CD8-positive, alpha-beta memory T cell (primary cell): ENCODE data around the gene EEF1AKMT3. TPM values are rescaled to one million over a fixed set of nuclear protein-coding genes. Genes with fewer than 3 reads are reported as not detected.

Source experiments
- CTCF ChIA-PET: fragments of 350-600 bp; sonication (Branson Sonifier 250); formaldehyde crosslinking; loops from one replicate; lab custom pipeline; 2021; ENCODE audit warnings: antibody characterized with exemption; lab: Charles Lee
- POLR2A ChIA-PET: fragments of 350-600 bp; sonication (Branson Sonifier 250); formaldehyde crosslinking; loops from one replicate; lab custom pipeline; 2021; ENCODE audit warnings: antibody characterized with exemption; lab: Charles Lee
- DNase-seq, 5 donors: peaks; one replicate each; pipeline versions ENCODE4 v3.0.0 to v3.0.0-alpha.2; 2020 to 2022; ENCODE audit warnings: mixed read lengths in 1 of 5
- H3K27ac ChIP-seq: one replicate; pipeline ENCODE4 v1.7.0; 2013; ENCODE audit warnings: low read depth, mild to moderate bottlenecking, low read length, moderate library complexity
- H3K27me3 ChIP-seq: 2 replicates; pipeline ENCODE4 v1.7.0; 2013; ENCODE audit warnings: low read length, mild to moderate bottlenecking; ENCODE audit not compliant: insufficient read depth, poor library complexity, severe bottlenecking
- H3K36me3 ChIP-seq: 2 replicates; pipeline ENCODE4 v1.7.0; 2013; ENCODE audit warnings: mild to moderate bottlenecking, low read length, moderate library complexity; ENCODE audit not compliant: insufficient read depth
- H3K4me1 ChIP-seq: 2 replicates; pipeline ENCODE4 v1.7.0; 2013; ENCODE audit warnings: mild to moderate bottlenecking, low read length, moderate library complexity; ENCODE audit not compliant: insufficient read depth
- H3K4me3 ChIP-seq: 2 replicates; pipeline ENCODE4 v1.7.0; 2013; ENCODE audit warnings: mild to moderate bottlenecking, low read length
- H3K9me3 ChIP-seq: 2 replicates; pipeline ENCODE4 v1.7.0; 2013; ENCODE audit warnings: mild to moderate bottlenecking, low read length
- H3K27ac Mint-ChIP-seq, 8 donors: one replicate each; pipeline ENCODE4 v1.8.0; 2020 to 2021; ENCODE audit warnings: mixed read lengths in 8 of 8, mild to moderate bottlenecking in 6 of 8, inconsistent platforms in 3 of 8, moderate library complexity in 3 of 8
- H3K27me3 Mint-ChIP-seq, 2 donors: one replicate each; pipeline ENCODE4 v1.8.0; 2020 to 2021; ENCODE audit warnings: mixed read lengths in 2 of 2, mild to moderate bottlenecking in 1 of 2, moderate library complexity in 1 of 2
- H3K36me3 Mint-ChIP-seq, 3 donors: one replicate each; pipeline ENCODE4 v1.8.0; 2020 to 2021; ENCODE audit warnings: mixed read lengths in 3 of 3, inconsistent platforms in 1 of 3, mild to moderate bottlenecking in 1 of 3
- H3K4me1 Mint-ChIP-seq, 3 donors: one replicate each; pipeline ENCODE4 v1.8.0; 2020 to 2021; ENCODE audit warnings: mixed read lengths in 3 of 3, inconsistent platforms in 1 of 3, mild to moderate bottlenecking in 1 of 3
- H3K4me3 Mint-ChIP-seq, 7 donors: one replicate each; pipeline ENCODE4 v1.8.0; 2020 to 2021; ENCODE audit warnings: mixed read lengths in 7 of 7, mild to moderate bottlenecking in 6 of 7, moderate library complexity in 4 of 7, inconsistent platforms in 2 of 7
- H3K9me3 Mint-ChIP-seq, 5 donors: one replicate each; pipeline ENCODE4 v1.8.0; 2020 to 2022; ENCODE audit warnings: mixed read lengths in 5 of 5, mild to moderate bottlenecking in 3 of 5, moderate library complexity in 2 of 5, inconsistent platforms in 1 of 5
- polyA plus RNA-seq: library from polyadenylated mRNA; unstranded; fragments of 300-500 nt; fragmentation: Illumina TruSeq; gene quantifications from one replicate; pipeline ENCODE4 v1.2.3, GENCODE V29; 2021
- total RNA-seq, 2 experiments: library from RNA; stranded (reverse); gene quantifications; one replicate each; pipeline ENCODE4 v1.2.3, GENCODE V29; 2021

Gene EEF1AKMT3
- total RNA-seq (1 to 10 TPM; 3.5 to 3.9 TPM), polyA plus RNA-seq (3.3 TPM)

- no peaks in the 10 kb centered on the region for H3K27me3 ChIP-seq
- H3K36me3 ChIP-seq = no peaks in the 10 kb centered on the region
- H3K4me3 ChIP-seq = peak within 1 kb of the TSS; percentile 93
- DNase-seq = peak in 3 of 5 donors; percentile 30 to 60 (median 33)
- ChIA-PET POLR2A (interaction anchor here (0.5 to 1.3 kb wide), 6 partner anchors 9 to 1300 kb away, joined by 4 to 6 read pairs (median 6); partner anchors contain the start of genes ATP23, TSFM and TSPAN31), CTCF (interaction anchor here (0.9 to 2.2 kb wide), 5 partner anchors 9 to 130 kb away, joined by 3 to 14 read pairs (median 3); partner anchors contain the start of gene TSFM)
- H3K4me3 Mint-ChIP-seq = peak within 1 kb of the TSS; percentile 93 to 99 (median 96)
- no peaks in the 10 kb centered on the region for H3K9me3 Mint-ChIP-seq
- H3K36me3 Mint-ChIP-seq = peaks cover 7 to 18% (median 14%) of the 10 kb centered on the region in 3 donors
- peaks cover 0 to 2% of the 10 kb centered on the region in 2 donors for H3K27me3 Mint-ChIP-seq
- H3K9me3 ChIP-seq = no peaks in the 10 kb centered on the region
- peak within 1 kb of the TSS; percentile 89 for H3K27ac ChIP-seq
- peaks cover 19 to 22% (median 21%) of the 10 kb centered on the region in 3 donors for H3K4me1 Mint-ChIP-seq
- H3K4me1 ChIP-seq = peaks cover 12% of the 10 kb centered on the region
- H3K27ac Mint-ChIP-seq = peak within 1 kb of the TSS; percentile 92 to 99 (median 98)
These were observed at the start of gene EEF1AKMT3 for GRCh38 chr12:57772429-57773322. TSS of gene EEF1AKMT3 (plus strand) at chr12:57772614. CDS start at chr12:57772725, 111 bp downstream.

GRCh38 chr12:57722716-57723629 is 49.4 kb upstream of the EEF1AKMT3 start:
- no peaks in the 10 kb centered on the region for H3K9me3 Mint-ChIP-seq
- Histone ChIP-seq H3K9me3 (no peaks in the 10 kb centered on the region), H3K27me3 (no peaks in the 10 kb centered on the region), H3K4me1 (no peaks in the 10 kb centered on the region), H3K27ac (no peak overlapping the region), H3K36me3 (peaks cover 30% of the 10 kb centered on the region), H3K4me3 (no peak overlapping the region)
- ChIA-PET CTCF (no interaction called here), POLR2A (interaction anchor here (0.6 to 1.2 kb wide), 7 partner anchors 14 to 1273 kb away, joined by 3 to 7 read pairs (median 4); partner anchors contain the start of genes ARHGEF25 and TSPAN31)
- peak overlapping the region in 1 of 7 donors; percentile 23 for H3K4me3 Mint-ChIP-seq
- peaks cover 4 to 62% (median 14%) of the 10 kb centered on the region in 3 donors for H3K36me3 Mint-ChIP-seq
- DNase-seq = no peak
- H3K27ac Mint-ChIP-seq = peak overlapping the region; percentile 12 to 95 (median 67)
- peaks cover 0 to 1% of the 10 kb centered on the region in 2 donors for H3K27me3 Mint-ChIP-seq
- peaks cover 9 to 29% (median 15%) of the 10 kb centered on the region in 3 donors for H3K4me1 Mint-ChIP-seq

- no peak overlapping the region for H3K27ac ChIP-seq
- H3K9me3 ChIP-seq = no peaks in the 10 kb centered on the region
- no peaks in the 10 kb centered on the region for H3K9me3 Mint-ChIP-seq
- peaks cover 0 to 1% of the 10 kb centered on the region in 2 donors for H3K27me3 Mint-ChIP-seq
- H3K36me3 ChIP-seq = peaks cover 25% of the 10 kb centered on the region
- H3K36me3 Mint-ChIP-seq = peaks cover 8 to 61% (median 15%) of the 10 kb centered on the region in 3 donors
- H3K4me1 Mint-ChIP-seq = peaks cover 9 to 29% (median 15%) of the 10 kb centered on the region in 3 donors
- H3K4me3 ChIP-seq = no peak overlapping the region
- ChIA-PET CTCF (interaction anchor here (1.0 kb wide), 1 partner anchor 18 kb away, joined by 3 read pairs; no protein-coding TSS in a partner anchor), POLR2A (interaction anchor here (1.0 to 1.2 kb wide), 2 partner anchors 18 to 21 kb away, joined by 3 to 4 read pairs; partner anchors contain the start of gene TSPAN31)
- peak overlapping the region in 7 of 8 donors; percentile 40 to 85 (median 72) for H3K27ac Mint-ChIP-seq
- DNase-seq = no peak
- H3K27me3 ChIP-seq = no peaks in the 10 kb centered on the region
- H3K4me3 Mint-ChIP-seq = peak overlapping the region in 1 of 7 donors; percentile 23
- H3K4me1 ChIP-seq = no peaks in the 10 kb centered on the region
These were observed 48.8 kb upstream of the EEF1AKMT3 start for GRCh38 chr12:57723630-57723962.

DNA sequence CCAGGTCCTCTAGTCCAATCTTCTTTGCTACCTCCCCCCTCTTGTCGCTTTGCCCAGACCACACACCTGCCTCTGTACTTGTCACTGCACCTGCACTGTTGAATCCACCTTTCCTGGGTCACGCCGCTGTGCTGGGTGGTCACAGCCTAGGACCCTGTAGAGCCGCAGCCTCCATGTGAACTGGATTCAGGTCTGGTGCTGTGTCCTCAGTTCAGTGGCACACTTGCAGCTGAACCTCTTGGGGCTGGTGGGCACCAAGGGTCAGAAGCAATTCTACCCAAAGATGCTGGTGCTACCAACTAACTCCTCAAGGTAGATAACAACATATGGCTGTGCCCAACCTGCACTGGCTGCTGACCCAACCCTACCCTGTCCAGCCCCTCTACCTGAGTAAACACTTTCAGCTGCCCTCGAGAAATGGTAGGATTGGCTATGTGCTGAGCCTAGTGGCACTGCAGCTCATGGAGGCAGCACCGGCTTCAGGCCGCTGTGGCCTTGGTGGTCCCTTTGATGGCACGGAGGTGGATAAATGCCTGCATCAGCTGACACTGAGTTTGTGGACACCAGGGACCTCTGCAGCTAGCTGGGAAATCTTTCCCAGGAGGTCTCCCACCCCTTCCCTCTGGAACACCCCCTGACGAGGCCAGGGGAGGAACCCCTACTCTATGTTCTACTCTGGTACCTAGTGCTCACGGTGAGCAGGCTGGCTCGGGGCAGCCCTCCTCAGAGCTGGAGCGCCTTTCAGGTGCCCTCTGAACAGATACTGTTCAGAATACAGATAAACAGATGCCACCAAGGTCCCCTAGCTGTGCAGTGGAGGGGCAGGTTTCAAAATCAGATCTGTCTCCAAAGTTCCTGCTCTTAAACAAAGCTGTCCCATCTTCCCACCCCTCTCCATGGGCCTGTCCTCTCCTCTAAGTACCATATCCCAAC is 48.1 kb upstream of the EEF1AKMT3 start:
- Mint-ChIP-seq H3K36me3 (peaks cover 9 to 59% (median 11%) of the 10 kb centered on the region in 3 donors), H3K9me3 (no peaks in the 10 kb centered on the region), H3K4me3 (no peak overlapping the region), H3K4me1 (peaks cover 9 to 29% (median 15%) of the 10 kb centered on the region in 3 donors), H3K27me3 (peaks cover 0 to 1% of the 10 kb centered on the region in 2 donors), H3K27ac (peak overlapping the region; percentile 54 to 98 (median 84))
- POLR2A ChIA-PET = interaction anchor here (0.7 to 1.0 kb wide), 3 partner anchors 13 to 618 kb away, joined by 4 to 10 read pairs (median 7); no protein-coding TSS in a partner anchor
- no peaks in the 10 kb centered on the region for H3K27me3 ChIP-seq
- no peaks in the 10 kb centered on the region for H3K4me1 ChIP-seq
- no peaks in the 10 kb centered on the region for H3K9me3 ChIP-seq
- no peak for DNase-seq
- no peak overlapping the region for H3K27ac ChIP-seq
- CTCF ChIA-PET = interaction anchor here (1.0 kb wide), 2 partner anchors 17 to 20 kb away, joined by 3 read pairs; no protein-coding TSS in a partner anchor
- H3K4me3 ChIP-seq = no peak overlapping the region
- H3K36me3 ChIP-seq = peaks cover 20% of the 10 kb centered on the region

DNA sequence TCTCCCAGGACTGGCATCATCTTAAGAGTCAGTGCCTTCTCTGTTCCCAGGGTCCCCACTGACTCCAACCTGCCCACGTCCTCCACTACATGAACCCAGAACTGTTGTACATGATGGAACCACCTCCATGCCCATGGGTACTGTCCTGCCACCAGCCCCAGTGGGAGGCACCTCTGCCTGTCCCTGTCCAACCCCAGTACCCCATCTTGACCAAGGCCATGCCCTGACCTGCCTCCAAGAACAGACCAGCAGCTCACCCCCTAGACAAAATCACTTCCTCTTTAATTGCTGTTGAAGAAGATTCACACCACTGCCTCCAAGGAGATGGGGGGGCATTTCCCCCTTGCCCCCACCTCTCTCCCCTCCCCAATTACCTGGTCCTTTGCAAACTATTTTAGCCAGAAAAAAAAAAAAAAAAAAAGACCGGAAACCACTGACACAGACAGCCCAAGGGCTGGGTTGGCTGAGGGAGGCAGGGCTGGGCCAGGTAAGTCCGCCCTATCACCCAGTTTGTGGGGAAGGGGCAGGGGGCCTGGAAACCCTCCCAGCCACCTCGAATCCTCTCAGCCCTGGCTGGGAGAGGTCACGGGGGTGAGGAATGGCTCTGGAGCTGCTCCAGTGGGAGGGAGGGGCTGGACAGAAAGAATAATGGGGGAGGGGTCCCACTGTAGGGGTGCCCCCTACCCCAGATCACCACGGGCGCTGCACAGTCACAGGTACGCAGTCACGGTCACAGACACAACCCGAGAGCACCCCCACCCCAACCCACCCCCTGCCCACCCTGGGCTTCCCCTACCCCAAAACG is 47.3 kb upstream of the EEF1AKMT3 start:
- H3K36me3 ChIP-seq = peaks cover 20% of the 10 kb centered on the region
- no peak overlapping the region for H3K27ac ChIP-seq
- H3K27me3 Mint-ChIP-seq = peaks cover 0 to 1% of the 10 kb centered on the region in 2 donors
- H3K4me3 ChIP-seq = no peak overlapping the region
- no peaks in the 10 kb centered on the region for H3K27me3 ChIP-seq
- H3K4me3 Mint-ChIP-seq = no peak overlapping the region
- ChIA-PET CTCF (interaction anchor here (1.0 to 3.0 kb wide), 3 partner anchors 16 to 21 kb away, joined by 3 to 11 read pairs (median 5); partner anchors contain the start of gene TSPAN31), POLR2A (interaction anchor here (0.7 to 0.8 kb wide), 2 partner anchors 12 to 619 kb away, joined by 7 to 10 read pairs; no protein-coding TSS in a partner anchor)
- peak overlapping the region; percentile 35 to 98 (median 84) for H3K27ac Mint-ChIP-seq
- no peaks in the 10 kb centered on the region for H3K4me1 ChIP-seq
- no peaks in the 10 kb centered on the region for H3K9me3 Mint-ChIP-seq
- no peak for DNase-seq
- H3K36me3 Mint-ChIP-seq = peaks cover 7 to 59% (median 9%) of the 10 kb centered on the region in 3 donors
- no peaks in the 10 kb centered on the region for H3K9me3 ChIP-seq
- H3K4me1 Mint-ChIP-seq = peaks cover 9 to 29% (median 15%) of the 10 kb centered on the region in 3 donors

- no peaks in the 10 kb centered on the region for H3K9me3 ChIP-seq
- no peak overlapping the region for H3K4me3 ChIP-seq
- H3K4me1 ChIP-seq = no peaks in the 10 kb centered on the region
- peaks cover 23% of the 10 kb centered on the region for H3K36me3 ChIP-seq
- CTCF ChIA-PET = interaction anchor here (1.8 to 3.0 kb wide), 2 partner anchors 16 to 19 kb away, joined by 5 to 11 read pairs; partner anchors contain the start of gene TSPAN31
- H3K27me3 ChIP-seq = no peaks in the 10 kb centered on the region
- POLR2A ChIA-PET = no interaction called here
- Mint-ChIP-seq H3K36me3 (peaks cover 7 to 59% (median 9%) of the 10 kb centered on the region in 3 donors), H3K4me1 (peaks cover 9 to 29% (median 15%) of the 10 kb centered on the region in 3 donors), H3K9me3 (no peaks in the 10 kb centered on the region), H3K27me3 (peaks cover 0 to 1% of the 10 kb centered on the region in 2 donors), H3K27ac (no peak overlapping the region), H3K4me3 (peak overlapping the region in 1 of 7 donors; percentile 58)
- DNase-seq = no peak
- H3K27ac ChIP-seq = no peak overlapping the region
These were observed 46.6 kb upstream of the EEF1AKMT3 start for GRCh38 chr12:57725851-57726150.
